Astrocyte (in vitro differentiated cells and primary cell): ENCODE measurements around the gene GDF10.

Experiments
- CTCF ChIP-seq: IDR thresholded peaks from 2 replicates; pipeline ENCODE4 v1.5.1; 2011; ENCODE audit warnings: low read depth, mild to moderate bottlenecking, inconsistent platforms, low read length, moderate library complexity; ENCODE audit not compliant: insufficient read depth
- EZH2 ChIP-seq: IDR thresholded peaks from 2 replicates; pipeline ENCODE4 v1.6.1; 2012; ENCODE audit warnings: mild to moderate bottlenecking, low read length, inconsistent platforms; ENCODE audit not compliant: insufficient read depth

DNA sequence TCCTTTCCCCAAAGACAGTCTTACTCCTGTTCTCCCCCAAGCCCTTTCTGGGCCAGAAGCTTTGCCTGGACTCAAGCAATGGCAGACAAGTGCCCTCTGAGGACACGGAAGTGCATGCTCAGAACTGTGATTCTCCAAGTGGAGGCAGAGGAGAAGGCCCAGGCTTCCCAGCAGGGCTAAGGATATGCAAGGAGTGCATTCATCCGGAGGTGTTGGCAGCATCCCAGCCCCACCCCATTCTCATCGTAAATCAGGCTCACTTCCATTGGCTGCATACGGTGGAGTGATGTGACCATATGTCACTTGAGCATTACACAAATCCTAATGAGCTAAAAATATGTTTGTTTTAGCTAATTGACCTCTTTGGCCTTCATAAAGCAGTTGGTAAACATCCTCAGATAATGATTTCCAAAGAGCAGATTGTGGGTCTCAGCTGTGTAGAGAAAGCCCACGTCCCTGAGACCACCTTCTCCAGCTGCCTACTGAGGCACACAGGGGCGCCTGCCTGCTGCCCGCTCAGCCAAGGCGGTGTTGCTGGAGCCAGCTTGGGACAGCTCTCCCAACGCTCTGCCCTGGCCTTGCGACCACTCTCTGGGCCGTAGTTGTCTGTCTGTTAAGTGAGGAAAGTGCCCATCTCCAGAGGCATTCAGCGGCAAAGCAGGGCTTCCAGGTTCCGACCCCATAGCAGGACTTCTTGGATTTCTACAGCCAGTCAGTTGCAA, 46.7 kb downstream of the GDF10 start:
- TF ChIP-seq CTCF (no peak), EZH2 (no peak)
